Measurements from ENCODE around the gene UXS1.
A peak's percentile ranks its signal among the peaks of the same experiment; 100 is the strongest.

UXS1 gene

GRCh38 chr2:106065983-106066820, 127.9 kb downstream of the UXS1 start:
- no peaks in the 10 kb centered on the region for H3K36me3 Mint-ChIP-seq (ENCODE audit: low read depth)
- H3K27me3 Mint-ChIP-seq (ENCODE audit: low read depth, poor library complexity), result peaks cover 7% of the 10 kb centered on the region
- TF ChIP-seq CTCF (IDR thresholded peaks at IDR 0.05), result no peak
- H3K4me1 Mint-ChIP-seq, result peaks cover 21% of the 10 kb centered on the region
- H3K9me3 Mint-ChIP-seq, result no peaks in the 10 kb centered on the region
- H3K27ac Mint-ChIP-seq, result no peak overlapping the region
- H3K4me3 Mint-ChIP-seq, result peak overlapping the region; percentile 77
- peak; percentile 16 for DNase-seq

- Mint-ChIP-seq H3K4me3 (peak overlapping the region; percentile 77), H3K27me3 (ENCODE audit: low read depth, poor library complexity) (peaks cover 4% of the 10 kb centered on the region), H3K27ac (no peak overlapping the region), H3K4me1 (peaks cover 21% of the 10 kb centered on the region), H3K36me3 (ENCODE audit: low read depth) (no peaks in the 10 kb centered on the region), H3K9me3 (no peaks in the 10 kb centered on the region)
- peak; percentile 36 for DNase-seq
- no peak for TF ChIP-seq CTCF (IDR thresholded peaks at IDR 0.05)
Measured at GRCh38 chr2:106065268-106065982, 128.7 kb downstream of the UXS1 start.

DNA sequence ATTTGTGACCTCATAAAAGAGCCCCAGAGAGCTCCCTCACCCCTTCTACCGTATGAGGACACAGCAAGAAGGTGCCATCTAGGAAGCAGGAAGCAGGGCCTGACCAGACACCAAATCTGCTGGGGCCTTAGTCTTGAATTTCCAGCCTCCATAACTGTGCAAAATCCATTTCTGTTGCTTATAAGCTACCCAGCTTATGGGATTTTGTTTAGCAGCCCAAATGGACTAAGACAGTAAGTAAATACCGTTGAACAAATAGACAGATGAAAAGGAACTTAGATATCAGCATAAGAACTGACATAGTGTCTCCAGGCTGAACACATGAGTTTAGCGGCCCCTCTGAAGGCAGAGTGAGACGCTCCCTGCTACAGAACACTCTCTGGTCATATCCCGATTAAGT, 130.9 kb downstream of the UXS1 start:
- Mint-ChIP-seq H3K9me3 (peaks cover 4% of the 10 kb centered on the region), H3K27ac (no peak overlapping the region), H3K4me3 (no peak overlapping the region), H3K36me3 (ENCODE audit: low read depth) (no peaks in the 10 kb centered on the region), H3K27me3 (ENCODE audit: low read depth, poor library complexity) (peaks cover 4% of the 10 kb centered on the region), H3K4me1 (peaks cover 20% of the 10 kb centered on the region)
- DNase-seq, result no peak
- TF ChIP-seq CTCF (IDR thresholded peaks at IDR 0.05), result no peak

DNA sequence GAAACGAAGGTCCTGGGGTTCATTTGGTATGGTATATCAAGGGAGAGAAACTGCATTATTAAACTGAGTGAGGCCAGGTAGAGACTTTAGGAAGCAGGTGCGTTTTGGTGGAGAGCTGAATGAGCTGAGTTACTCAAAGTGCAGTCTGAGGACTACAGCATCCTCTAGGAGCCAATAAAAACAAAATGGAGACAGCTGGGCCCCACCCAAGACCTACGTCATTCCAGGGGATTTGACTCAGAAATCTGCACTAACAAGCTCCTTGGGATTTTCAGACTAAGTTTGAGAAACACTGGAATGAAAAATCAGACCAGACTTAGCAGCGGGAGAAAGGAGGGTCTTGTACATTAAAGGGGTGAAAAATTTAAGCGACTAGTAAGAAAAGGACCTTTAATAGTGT, 131.5 kb downstream of the UXS1 start:
- no peak for DNase-seq
- TF ChIP-seq CTCF (IDR thresholded peaks at IDR 0.05), result no peak
- Mint-ChIP-seq H3K4me1 (peaks cover 18% of the 10 kb centered on the region), H3K9me3 (peaks cover 4% of the 10 kb centered on the region), H3K27me3 (ENCODE audit: low read depth, poor library complexity) (peaks cover 4% of the 10 kb centered on the region), H3K36me3 (ENCODE audit: low read depth) (no peaks in the 10 kb centered on the region), H3K27ac (no peak overlapping the region), H3K4me3 (no peak overlapping the region)

DNA sequence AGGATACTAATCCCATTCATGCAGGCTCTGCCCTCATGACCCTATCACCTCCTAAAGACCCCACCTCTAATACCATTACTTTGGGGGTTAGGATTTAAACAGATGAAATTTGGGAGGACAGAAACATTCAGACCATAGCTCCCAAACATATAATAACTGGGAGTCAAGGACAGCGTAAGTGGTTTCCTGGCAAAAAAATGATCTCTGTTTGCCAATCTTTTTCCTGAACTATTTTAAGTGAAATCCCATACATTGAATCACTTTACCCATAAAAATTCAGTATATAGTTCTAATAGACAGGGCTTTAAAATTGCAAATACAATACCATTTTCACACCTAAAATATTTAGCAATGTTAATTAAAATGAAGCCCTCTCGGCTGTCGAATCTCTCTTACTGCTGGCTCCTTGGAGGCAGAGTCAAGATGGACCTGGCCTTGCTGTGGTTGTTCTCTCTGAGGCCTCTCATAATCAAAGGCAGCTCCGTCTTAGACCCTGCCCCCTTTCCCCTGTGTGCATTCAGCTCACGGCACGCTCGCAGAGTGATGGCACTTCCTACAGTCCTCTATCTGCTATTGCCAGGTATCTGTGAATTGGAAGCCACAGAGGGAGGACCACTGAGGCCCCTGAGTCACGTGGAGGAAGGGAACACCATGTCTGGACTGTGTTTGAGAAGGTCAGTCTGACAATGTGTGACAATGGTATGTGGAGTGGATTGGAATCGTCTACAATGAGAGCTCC, 132.3 kb downstream of the UXS1 start:
- H3K4me3 Mint-ChIP-seq, result no peak overlapping the region

More for the DNA sequence above, 132.3 kb downstream of the UXS1 start:
- Mint-ChIP-seq H3K4me1 (peaks cover 18% of the 10 kb centered on the region), H3K36me3 (ENCODE audit: low read depth) (no peaks in the 10 kb centered on the region), H3K27me3 (ENCODE audit: low read depth, poor library complexity) (peaks cover 4% of the 10 kb centered on the region), H3K9me3 (peaks cover 4% of the 10 kb centered on the region), H3K27ac (no peak overlapping the region)
- DNase-seq, result no peak
- TF ChIP-seq CTCF (IDR thresholded peaks at IDR 0.05), result no peak
